Prostate gland (tissue), 2 donors: ENCODE data around the gene SUCLG1. TPM values are rescaled to one million over a fixed set of nuclear protein-coding genes. Genes with fewer than 3 reads are reported as not detected.

ENCODE experiments used
- DNase-seq: peaks from one replicate; pipeline ENCODE4 v3.0.0-alpha.2; 2019; ENCODE audit warnings: low spot score
- H3K27ac ChIP-seq, 2 donors: fragments of 200-600 bp; sonication (generic); 2 replicates each; pipeline ENCODE4 v1.5.1; 2017 to 2019
- H3K27me3 ChIP-seq: fragments of 200-600 bp; sonication (generic); replicated peaks from 2 replicates; pipeline ENCODE4 v1.5.1; 2019; ENCODE audit not compliant: insufficient read depth
- H3K36me3 ChIP-seq, 2 donors: fragments of 200-600 bp; sonication (generic); 1 replicate in 1 of 2; 2 replicates in 1 of 2; pipeline versions ENCODE4 v1.5.1 to v1.8.1; 2017 to 2019
- H3K4me1 ChIP-seq: fragments of 200-600 bp; sonication (generic); replicated peaks from 2 replicates; pipeline ENCODE4 v1.5.1; 2019
- H3K4me3 ChIP-seq, 2 donors: fragments of 200-600 bp; sonication (generic); 2 replicates each; pipeline ENCODE4 v1.5.1; 2017 to 2019
- H3K9me3 ChIP-seq: fragments of 200-600 bp; sonication (generic); 2 replicates; pipeline ENCODE4 v1.5.1; 2017
- CTCF ChIP-seq, 4 experiments: fragments of 200-600 bp in 2 of 4; fragments of 450-650 bp in 2 of 4; sonication (generic) in 2 of 4; IDR thresholded peaks; 1 replicate in 3 of 4; 2 replicates in 1 of 4; pipeline ENCODE4 v1.5.1; 2016 to 2019; ENCODE audit warnings: antibody characterized with exemption in 4 of 4, mild to moderate bottlenecking in 2 of 4, moderate library complexity in 2 of 4
- POLR2A ChIP-seq: fragments of 450-650 bp; IDR thresholded peaks from one replicate; pipeline ENCODE4 v1.6.1; 2016; ENCODE audit warnings: antibody characterized with exemption, mild to moderate bottlenecking
- POLR2AphosphoS5 ChIP-seq: sonication (generic); formaldehyde crosslinking; IDR thresholded peaks from one replicate; pipeline ENCODE4 v1.6.1; 2017; ENCODE audit warnings: antibody characterized with exemption
- WGBS: methylation state at CpG from one replicate; pipeline ENCODE4 v1.1.5; 2018; 5-methylcytosine and 5-hydroxymethylcytosine counted together
- intact Hi-C: fragments of 100-400 bp; cut with DNase I; formaldehyde crosslinking; loops from one replicate; pipeline ENCODE4 v1.14.2; 2022
- total RNA-seq, 2 donors: library from RNA; depleted of rRNA; stranded (reverse); fragments of >200 nt; gene quantifications; one replicate each; pipeline ENCODE4 v1.1.0, GENCODE V29; 2016

The SUCLG1 gene
- total RNA-seq, 2 donors from 2014 or later, result 50.3 to 92.2 TPM

GRCh38 chr2:84460670-84461069 lies 1.6 kb upstream of the SUCLG1 start:
- Histone ChIP-seq H3K4me3 (no peak overlapping the region), H3K4me1 (no peaks in the 10 kb centered on the region), H3K27ac (no peak overlapping the region), H3K27me3 (no peaks in the 10 kb centered on the region), H3K36me3 (no peaks in the 10 kb centered on the region), H3K9me3 (no peaks in the 10 kb centered on the region)
- TF ChIP-seq POLR2AphosphoS5 (no peak), CTCF (IDR thresholded peaks at IDR 0.05) (no peak), POLR2A (no peak)
- 80% methylated on average over 2 of the region's 2 CpGs for WGBS
- intact Hi-C loops, result no loop called here
- DNase-seq, result no peak

GRCh38 chr2:84459944-84460429 lies 907 bp upstream of the SUCLG1 start:
- intact Hi-C loops, result no loop called here

GRCh38 chr2:84458551-84459017 lies 496 bp downstream of the SUCLG1 start:
- no peaks in the 10 kb centered on the region for H3K9me3 ChIP-seq
- intact Hi-C loops, result no loop called here
- peak; percentile 7 for DNase-seq
- TF ChIP-seq CTCF (IDR thresholded peaks at IDR 0.05) (no peak), POLR2AphosphoS5 (no peak), POLR2A (no peak)
- no peaks in the 10 kb centered on the region for H3K36me3 ChIP-seq
- H3K27ac ChIP-seq, result peak overlapping the region; percentile 74 to 83
- H3K27me3 ChIP-seq, result no peaks in the 10 kb centered on the region
- WGBS, result 1% methylated on average over 16 of the region's 16 CpGs
- H3K4me1 ChIP-seq, result no peaks in the 10 kb centered on the region
- H3K4me3 ChIP-seq, result peak overlapping the region; percentile 94 to 98

More at GRCh38 chr2:84459944-84460429, 907 bp upstream of the SUCLG1 start:
- H3K4me3 ChIP-seq, result peak overlapping the region; percentile 94 to 98
- TF ChIP-seq POLR2AphosphoS5, result no peak
- no peak for TF ChIP-seq CTCF (IDR thresholded peaks at IDR 0.05)
- TF ChIP-seq POLR2A, result no peak
- no peaks in the 10 kb centered on the region for H3K9me3 ChIP-seq
- WGBS, result 15% methylated on average over 4 of the region's 4 CpGs
- no peak for DNase-seq
- H3K27ac ChIP-seq, result peak overlapping the region; percentile 74 to 83
- H3K4me1 ChIP-seq, result no peaks in the 10 kb centered on the region
- no peaks in the 10 kb centered on the region for H3K36me3 ChIP-seq
- no peaks in the 10 kb centered on the region for H3K27me3 ChIP-seq

GRCh38 chr2:84457686-84458085 lies 1.4 kb downstream of the SUCLG1 start:
- Histone ChIP-seq H3K4me1 (no peaks in the 10 kb centered on the region), H3K27ac (no peak overlapping the region), H3K9me3 (no peaks in the 10 kb centered on the region), H3K36me3 (no peaks in the 10 kb centered on the region), H3K4me3 (no peak overlapping the region), H3K27me3 (no peaks in the 10 kb centered on the region)
- intact Hi-C loops, result no loop called here
- DNase-seq, result no peak
- 65% methylated on average over 2 of the region's 2 CpGs for WGBS
- no peak for TF ChIP-seq CTCF (IDR thresholded peaks at IDR 0.05)

- DNase-seq, result no peak
- H3K36me3 ChIP-seq, result no peaks in the 10 kb centered on the region
- H3K9me3 ChIP-seq, result no peaks in the 10 kb centered on the region
- no peak overlapping the region for H3K27ac ChIP-seq
- H3K27me3 ChIP-seq, result no peaks in the 10 kb centered on the region
- intact Hi-C loops, result no loop called here
- no peak for TF ChIP-seq CTCF (IDR thresholded peaks at IDR 0.05)
- no peak for TF ChIP-seq POLR2AphosphoS5
- no peak for TF ChIP-seq POLR2A
- no peaks in the 10 kb centered on the region for H3K4me1 ChIP-seq
- WGBS, result 79% methylated on average over 4 of the region's 4 CpGs
- H3K4me3 ChIP-seq, result no peak overlapping the region
Measured at GRCh38 chr2:84456156-84456555, 2.9 kb downstream of the SUCLG1 start.
